Neural cell (in vitro differentiated cells): ENCODE measurements around the gene GLIPR1L2.

Experiments
- CTCF ChIP-seq: fragments of 450-650 bp; IDR thresholded peaks from 2 replicates; pipeline ENCODE4 v1.5.1; 2014; ENCODE audit warnings: antibody characterized with exemption, mild to moderate bottlenecking, moderate library complexity; ENCODE audit not compliant: poor library complexity, severe bottlenecking
- EP300 ChIP-seq: fragments of 450-650 bp; conservative IDR thresholded peaks from 2 replicates; pipeline ENCODE4 v1.6.1; 2014; ENCODE audit warnings: antibody characterized with exemption, mild to moderate bottlenecking, moderate library complexity; ENCODE audit not compliant: poor library complexity, severe bottlenecking

GRCh38 chr12:75345531-75345930, 45.4 kb upstream of the GLIPR1L2 start:
- TF ChIP-seq CTCF (no peak), EP300 (no peak)
